Cardiac fibroblast (primary cell): Measurements from ENCODE around the gene USP12.
A peak's percentile ranks its signal among the peaks of the same experiment; 100 is the strongest.

ENCODE experiments used
- DNase-seq, 2 donors: peaks; one replicate each; pipeline versions ENCODE4 v3.0.0 to v3.0.0-alpha.2; 2010; ENCODE audit warnings: low read depth in 2 of 2
- H3K4me3 ChIP-seq, 2 donors: replicated peaks in 1 of 2; 1 replicate in 1 of 2; 2 replicates in 1 of 2; pipeline ENCODE4 v1.5.1; 2011; ENCODE audit warnings: low read depth in 2 of 2, low read length in 2 of 2, mild to moderate bottlenecking in 2 of 2, moderate library complexity in 1 of 2
- TF ChIP-seq, protein P1 (sequence below): IDR thresholded peaks from one replicate; pipeline ENCODE4 v1.5.1; 2011; ENCODE audit warnings: low read depth, mild to moderate bottlenecking, low read length, inconsistent platforms

The USP12 gene

DNA sequence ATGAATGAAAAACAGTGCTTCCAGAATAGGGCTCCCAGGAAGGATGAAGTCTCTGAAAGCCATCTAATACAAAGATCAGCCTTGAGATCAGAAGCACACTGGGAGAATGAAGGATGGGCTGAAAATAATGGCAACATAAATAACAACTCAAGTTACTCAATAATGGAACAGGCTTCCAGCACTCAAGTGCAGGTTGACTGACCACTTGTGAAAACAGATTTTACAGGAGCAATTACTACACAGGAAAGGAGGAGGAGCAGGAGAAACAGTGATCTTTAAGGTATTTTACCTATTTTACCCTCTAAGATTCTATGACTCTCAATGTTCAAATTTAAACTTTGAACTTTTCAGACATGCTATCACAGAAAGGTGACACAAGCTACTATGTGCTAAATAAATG is 106.0 kb downstream of the USP12 start:
- no peak for DNase-seq
- TF ChIP-seq, protein P1, sequence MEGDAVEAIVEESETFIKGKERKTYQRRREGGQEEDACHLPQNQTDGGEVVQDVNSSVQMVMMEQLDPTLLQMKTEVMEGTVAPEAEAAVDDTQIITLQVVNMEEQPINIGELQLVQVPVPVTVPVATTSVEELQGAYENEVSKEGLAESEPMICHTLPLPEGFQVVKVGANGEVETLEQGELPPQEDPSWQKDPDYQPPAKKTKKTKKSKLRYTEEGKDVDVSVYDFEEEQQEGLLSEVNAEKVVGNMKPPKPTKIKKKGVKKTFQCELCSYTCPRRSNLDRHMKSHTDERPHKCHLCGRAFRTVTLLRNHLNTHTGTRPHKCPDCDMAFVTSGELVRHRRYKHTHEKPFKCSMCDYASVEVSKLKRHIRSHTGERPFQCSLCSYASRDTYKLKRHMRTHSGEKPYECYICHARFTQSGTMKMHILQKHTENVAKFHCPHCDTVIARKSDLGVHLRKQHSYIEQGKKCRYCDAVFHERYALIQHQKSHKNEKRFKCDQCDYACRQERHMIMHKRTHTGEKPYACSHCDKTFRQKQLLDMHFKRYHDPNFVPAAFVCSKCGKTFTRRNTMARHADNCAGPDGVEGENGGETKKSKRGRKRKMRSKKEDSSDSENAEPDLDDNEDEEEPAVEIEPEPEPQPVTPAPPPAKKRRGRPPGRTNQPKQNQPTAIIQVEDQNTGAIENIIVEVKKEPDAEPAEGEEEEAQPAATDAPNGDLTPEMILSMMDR: no peak
- no peak overlapping the region for H3K4me3 ChIP-seq

DNA sequence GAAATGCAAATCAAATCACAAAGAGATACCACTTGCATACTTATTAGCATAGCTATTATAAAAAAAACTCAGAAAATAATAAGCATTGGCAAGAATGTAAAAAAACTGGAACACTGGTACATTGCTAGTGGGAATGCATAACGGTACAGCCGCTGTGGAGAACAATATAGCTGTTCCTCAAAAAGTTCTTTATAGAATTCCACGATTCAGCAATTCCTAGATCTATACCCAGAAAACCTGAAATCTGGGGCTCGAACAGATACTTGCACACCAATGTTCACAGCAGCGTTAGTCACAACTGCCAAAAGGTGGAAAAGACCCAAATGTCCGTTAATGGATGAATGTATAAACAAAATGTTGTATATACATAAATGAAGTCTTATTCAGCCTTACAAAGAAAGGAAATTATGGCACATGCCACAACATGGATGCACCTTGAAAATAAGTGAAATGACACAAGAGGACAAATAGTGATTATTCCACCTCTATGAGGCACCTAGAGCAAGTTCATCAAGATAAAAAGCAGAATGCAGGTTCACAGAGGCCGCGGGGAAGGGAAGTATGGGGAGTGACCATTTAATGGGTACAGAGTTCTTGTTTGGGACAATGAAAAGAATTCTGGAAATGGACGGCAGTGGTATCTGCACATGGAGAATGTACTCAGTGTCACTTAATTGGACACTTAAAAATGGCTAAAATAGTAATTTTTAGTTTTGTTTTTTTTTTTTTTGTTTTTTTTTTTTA is 107.2 kb downstream of the USP12 start:
- H3K4me3 ChIP-seq: no peak overlapping the region
- TF ChIP-seq, protein P1: no peak
- no peak for DNase-seq

DNA sequence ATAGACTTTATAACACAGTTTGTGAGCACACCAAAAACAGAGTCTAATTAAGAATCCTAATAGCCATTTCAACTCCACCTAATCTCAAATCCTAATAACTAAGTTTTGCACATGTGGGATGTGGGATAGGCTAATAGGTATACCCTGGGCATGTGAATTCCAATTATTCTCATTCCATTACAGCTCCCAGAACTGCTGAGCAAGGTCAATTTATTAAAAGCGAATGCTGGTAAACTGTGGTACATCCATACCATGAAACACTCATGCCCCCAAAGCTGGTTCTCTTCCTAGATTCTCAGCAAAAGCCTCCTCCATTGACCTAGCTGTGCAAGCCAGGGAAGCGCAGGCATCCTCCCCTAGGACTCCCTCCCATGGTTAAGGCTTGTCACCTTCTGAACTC is 113.8 kb downstream of the USP12 start:
- no peak for DNase-seq
- no peak overlapping the region for H3K4me3 ChIP-seq
- TF ChIP-seq, protein P1: no peak

DNA sequence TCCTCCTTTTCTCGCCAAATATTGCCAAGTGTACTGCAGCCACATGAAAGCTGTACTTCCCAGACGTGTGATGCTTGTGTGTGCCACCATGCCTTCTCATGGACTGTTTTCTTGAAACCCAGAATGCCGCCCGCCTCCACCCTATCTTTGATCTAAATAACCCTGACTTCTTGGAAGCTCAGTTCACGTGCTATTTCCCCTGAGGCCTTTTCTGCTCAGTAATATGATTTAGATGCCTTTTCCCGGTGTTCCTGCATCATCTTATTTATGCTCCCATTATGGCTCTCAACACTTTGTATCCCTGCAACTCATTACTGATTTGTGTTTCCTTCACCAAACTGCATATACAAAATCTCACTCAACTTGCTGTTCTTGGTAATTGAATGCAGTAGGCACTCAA is 116.1 kb downstream of the USP12 start:
- H3K4me3 ChIP-seq: no peak overlapping the region
- TF ChIP-seq, protein P1: no peak
- no peak for DNase-seq

DNA sequence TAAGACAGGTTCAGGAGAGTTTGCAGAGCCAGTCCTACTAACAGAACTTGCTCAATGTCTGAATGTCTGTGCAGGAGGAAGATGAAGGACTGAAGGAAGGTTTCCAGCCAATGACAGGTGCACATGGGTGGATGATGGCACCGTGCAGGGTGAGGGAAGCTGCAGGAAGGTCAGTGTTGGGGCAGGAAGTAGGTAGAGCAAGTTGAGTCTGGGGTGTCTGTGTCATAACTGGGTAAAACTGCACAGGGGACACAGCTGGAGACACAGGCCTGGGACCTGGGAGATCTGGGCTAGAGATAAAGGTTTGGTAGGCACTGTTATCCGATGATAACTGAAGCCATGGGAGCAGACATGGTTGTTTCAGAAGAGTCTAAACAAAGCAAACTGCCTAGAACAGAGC is 116.9 kb downstream of the USP12 start:
- no peak overlapping the region for H3K4me3 ChIP-seq
- no peak for DNase-seq
- TF ChIP-seq, protein P1: no peak

DNA sequence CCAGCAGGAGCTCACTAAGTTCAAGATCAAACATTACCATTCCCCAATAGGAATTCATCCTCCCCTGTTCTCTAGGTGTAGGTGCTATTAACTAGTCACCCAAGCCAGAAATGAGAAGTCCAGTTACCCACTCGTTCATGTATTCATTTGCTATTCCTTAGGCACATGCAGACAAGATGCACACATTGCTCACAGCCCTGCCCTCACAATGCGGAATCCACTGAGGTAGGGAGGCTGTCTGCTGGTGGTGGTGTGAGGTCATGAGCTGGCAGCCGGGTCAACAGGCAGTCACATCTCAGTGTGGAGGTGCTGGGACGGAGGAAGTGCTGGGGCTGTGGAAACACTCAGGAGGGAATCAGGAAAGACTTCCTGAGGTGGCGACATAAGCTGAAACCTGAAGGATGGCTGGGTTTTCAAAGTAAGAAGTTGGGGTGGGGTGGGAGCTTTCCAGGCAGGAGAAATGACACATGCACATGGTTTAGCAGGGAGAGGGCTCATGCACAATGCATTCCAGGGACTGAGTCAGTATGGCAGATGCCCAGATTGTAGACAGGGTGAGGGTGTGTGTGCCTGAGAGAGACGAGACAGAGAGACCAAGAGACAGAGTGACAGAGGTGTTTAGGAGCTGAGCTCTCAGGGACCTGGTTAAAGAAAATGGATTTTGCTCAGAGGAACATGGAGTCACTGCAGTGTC is 117.6 kb downstream of the USP12 start:
- peak; percentile 62 to 82 for DNase-seq
- H3K4me3 ChIP-seq: no peak overlapping the region
- TF ChIP-seq, protein P1: no peak
